NCI-H2171 (cell line): ENCODE results near the gene DBX2.
"Not testable (repeated sequence)": the region's sequence is repeated elsewhere in the genome, so short reads cannot be mapped to it uniquely, and the experiment has no call there.

Experiments used
- DNase-seq: peaks from one replicate; lab custom pipeline; 2025; lab: John Stamatoyannopoulos, UW

The DBX2 gene

GRCh38 chr12:45050751-45051571 lies at the start of gene DBX2:
Gene DBX2 (minus strand): TSS chr12:45051099. CDS start chr12:45050927, 172 bp downstream.
- no peak for DNase-seq

GRCh38 chr12:45098766-45099165 lies 47.9 kb upstream of the DBX2 start:
- DNase-seq, result no peak

GRCh38 chr12:45095417-45095816 lies 44.5 kb upstream of the DBX2 start:
- not testable (repeated sequence) for DNase-seq

GRCh38 chr12:45093051-45093450 lies 42.2 kb upstream of the DBX2 start:
- no peak for DNase-seq

- DNase-seq, result no peak
These were observed 38.6 kb upstream of the DBX2 start for GRCh38 chr12:45089411-45090075.

GRCh38 chr12:45088608-45089007 lies 37.7 kb upstream of the DBX2 start:
- no peak for DNase-seq

- not testable (repeated sequence) for DNase-seq
These were observed 33.3 kb upstream of the DBX2 start for GRCh38 chr12:45084248-45084647.

- no peak for DNase-seq
These were observed 26.4 kb upstream of the DBX2 start for GRCh38 chr12:45077251-45077650.

GRCh38 chr12:45076417-45077026 lies 25.6 kb upstream of the DBX2 start:
- DNase-seq, result no peak

- DNase-seq, result no peak
These were observed 24.8 kb upstream of the DBX2 start for GRCh38 chr12:45075587-45076282.

GRCh38 chr12:45065125-45065626 lies 14.3 kb upstream of the DBX2 start:
- no peak for DNase-seq

GRCh38 chr12:45060976-45061375 lies 10.1 kb upstream of the DBX2 start:
- no peak for DNase-seq

- peak; percentile 5 for DNase-seq
These were observed 750 bp upstream of the DBX2 start for GRCh38 chr12:45051572-45052125.

- DNase-seq, result no peak
These were observed 768 bp downstream of the DBX2 start for GRCh38 chr12:45049912-45050750.

- no peak for DNase-seq
These were observed 8.3 kb downstream of the DBX2 start for GRCh38 chr12:45042599-45042998.

- no peak for DNase-seq
These were observed 9.9 kb downstream of the DBX2 start for GRCh38 chr12:45040977-45041376.

- DNase-seq, result no peak
These were observed 11.1 kb downstream of the DBX2 start for GRCh38 chr12:45039757-45040156.

GRCh38 chr12:45034861-45035265 lies 16.0 kb downstream of the DBX2 start:
- DNase-seq, result no peak

GRCh38 chr12:45017916-45018315 lies 33.0 kb downstream of the DBX2 start:
- DNase-seq, result no peak

- no peak for DNase-seq
These were observed 36.5 kb downstream of the DBX2 start for GRCh38 chr12:45014396-45014795.

GRCh38 chr12:45012749-45013148 lies 38.1 kb downstream of the DBX2 start:
- no peak for DNase-seq
